GM18858 (cell line): ENCODE data around the gene PIK3C3.
"Not testable (repeated sequence)": the region's sequence is repeated elsewhere in the genome, so short reads cannot be mapped to it uniquely, and the experiment has no call there.

Experiments used
- ATAC-seq: cut with Tn5 transposase; IDR thresholded peaks from one replicate; pipeline ENCODE4 v1.9.1; 2021; ENCODE audit not compliant: unreplicated experiment

The PIK3C3 gene

GRCh38 chr18:41965634-41966255, 10.7 kb downstream of the PIK3C3 start:
- no peak for ATAC-seq

- no peak for ATAC-seq
These were observed 11.9 kb downstream of the PIK3C3 start for GRCh38 chr18:41966943-41967342.

- no peak for ATAC-seq
These were observed 12.6 kb downstream of the PIK3C3 start for GRCh38 chr18:41967680-41968079.

GRCh38 chr18:41969881-41970280, 14.8 kb downstream of the PIK3C3 start:
- no peak for ATAC-seq

- ATAC-seq = no peak
These were observed 17.3 kb downstream of the PIK3C3 start for GRCh38 chr18:41972067-41972925.

GRCh38 chr18:41973983-41974382, 18.9 kb downstream of the PIK3C3 start:
- no peak for ATAC-seq

- no peak for ATAC-seq
These were observed 19.8 kb downstream of the PIK3C3 start for GRCh38 chr18:41974796-41975201.

- ATAC-seq = no peak
These were observed 20.2 kb downstream of the PIK3C3 start for GRCh38 chr18:41975284-41975683.

- ATAC-seq = no peak
These were observed 22.2 kb downstream of the PIK3C3 start for GRCh38 chr18:41977233-41977632.

- ATAC-seq = peak; percentile 97
These were observed 28.1 kb downstream of the PIK3C3 start for GRCh38 chr18:41982942-41983660.

- ATAC-seq = no peak
These were observed 30.9 kb downstream of the PIK3C3 start for GRCh38 chr18:41985914-41986313.

GRCh38 chr18:41989508-41989907, 34.5 kb downstream of the PIK3C3 start:
- ATAC-seq = no peak

GRCh38 chr18:41992066-41992465, 37.0 kb downstream of the PIK3C3 start:
- ATAC-seq = peak; percentile 78

GRCh38 chr18:41992703-41993102, 37.7 kb downstream of the PIK3C3 start:
- no peak for ATAC-seq

- ATAC-seq = no peak
These were observed 38.1 kb downstream of the PIK3C3 start for GRCh38 chr18:41993151-41993550.

GRCh38 chr18:41996020-41996419, 41.0 kb downstream of the PIK3C3 start:
- ATAC-seq = no peak

GRCh38 chr18:41999751-42000150, 44.7 kb downstream of the PIK3C3 start:
- ATAC-seq = no peak

GRCh38 chr18:42001801-42002200, 46.8 kb downstream of the PIK3C3 start:
- ATAC-seq = no peak

GRCh38 chr18:42004653-42005052, 49.6 kb downstream of the PIK3C3 start:
- ATAC-seq = no peak

- no peak for ATAC-seq
These were observed 50.7 kb downstream of the PIK3C3 start for GRCh38 chr18:42005782-42006181.

GRCh38 chr18:42009457-42009856, 54.4 kb downstream of the PIK3C3 start:
- not testable (repeated sequence) for ATAC-seq

GRCh38 chr18:42011053-42011452, 56.0 kb downstream of the PIK3C3 start:
- ATAC-seq = peak; percentile 99
